Body of pancreas (tissue), 4 donors: ENCODE results near the gene CCDC7.

ENCODE experiments used
- CTCF ChIP-seq, 7 experiments: fragments of 450-650 bp in 4 of 7; fragments of 200-600 bp in 3 of 7; sonication (generic) in 3 of 7; IDR thresholded peaks; one replicate each; pipeline ENCODE4 v1.5.1; 2016 to 2019; ENCODE audit warnings: antibody characterized with exemption in 7 of 7
- POLR2A ChIP-seq, 3 donors: fragments of 450-650 bp; IDR thresholded peaks; one replicate each; pipeline ENCODE4 v1.6.1; 2016; ENCODE audit warnings: antibody characterized with exemption in 3 of 3, mild to moderate bottlenecking in 2 of 3

DNA sequence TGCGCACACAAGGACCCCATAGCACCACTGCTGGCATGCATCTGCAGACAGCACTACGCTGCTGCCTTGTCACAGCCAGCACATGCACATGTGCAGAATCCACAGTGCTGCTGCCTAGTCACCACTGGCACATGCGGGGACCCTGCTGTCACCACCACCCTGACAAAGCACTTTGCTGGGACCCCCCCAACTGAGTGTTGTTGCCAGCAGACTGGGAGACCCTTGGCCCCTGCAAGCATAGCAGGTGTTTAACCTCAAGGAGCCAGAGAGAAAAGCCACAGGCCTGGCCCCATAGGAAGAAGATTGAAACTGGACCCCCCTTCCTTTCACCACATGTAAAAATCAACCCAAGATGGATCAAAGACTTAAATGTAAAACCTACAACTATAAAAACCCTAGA is 300.9 kb downstream of the CCDC7 start:
- no peak for TF ChIP-seq CTCF (IDR thresholded peaks at IDR 0.05)
- no peak for TF ChIP-seq POLR2A (IDR thresholded peaks at IDR 0.05)
